ENCODE measurements around the gene MSRB1. TPM values are rescaled to one million over a fixed set of nuclear protein-coding genes. Genes with fewer than 3 reads are reported as not detected.

MSRB1 gene
- total RNA-seq, 1 experiment from 2014 or later: 38.7 TPM

GRCh38 chr16:1979271-1980029, 36.5 kb upstream of the MSRB1 start:
- DNase-seq (ENCODE audit: low read depth): no peak

- DNase-seq (ENCODE audit: low read depth): no peak
Measured at GRCh38 chr16:1978476-1979120, 35.6 kb upstream of the MSRB1 start.

GRCh38 chr16:1977875-1978268, 34.9 kb upstream of the MSRB1 start:
- DNase-seq (ENCODE audit: low read depth): no peak

- DNase-seq (ENCODE audit: low read depth): no peak
Measured at GRCh38 chr16:1976951-1977874, 34.2 kb upstream of the MSRB1 start.

- no peak for DNase-seq (ENCODE audit: low read depth)
Measured at GRCh38 chr16:1976216-1976520, 33.2 kb upstream of the MSRB1 start.

- no peak for DNase-seq (ENCODE audit: low read depth)
Measured at GRCh38 chr16:1975432-1976215, 32.6 kb upstream of the MSRB1 start.

GRCh38 chr16:1974157-1975070, 31.4 kb upstream of the MSRB1 start:
- no peak for DNase-seq (ENCODE audit: low read depth)

GRCh38 chr16:1973461-1974156, 30.6 kb upstream of the MSRB1 start:
- no peak for DNase-seq (ENCODE audit: low read depth)

- no peak for DNase-seq (ENCODE audit: low read depth)
Measured at GRCh38 chr16:1972490-1972877, 29.5 kb upstream of the MSRB1 start.

- peak; percentile 94 for DNase-seq (ENCODE audit: low read depth)
Measured at GRCh38 chr16:1971796-1972489, 28.9 kb upstream of the MSRB1 start, which contains the start of gene TBL3. TSS of gene TBL3 (plus strand) at chr16:1972053. CDS start at chr16:1972165, 112 bp downstream.

- no peak for DNase-seq (ENCODE audit: low read depth)
Measured at GRCh38 chr16:1968146-1968953, 25.4 kb upstream of the MSRB1 start.

- DNase-seq (ENCODE audit: low read depth): no peak
Measured at GRCh38 chr16:1966460-1966859, 23.5 kb upstream of the MSRB1 start, which contains the start of gene RNF151. TSS of gene RNF151 (plus strand) at chr16:1966856. CDS start at chr16:1966882, 26 bp downstream.

GRCh38 chr16:1965396-1966001, 22.5 kb upstream of the MSRB1 start:
- no peak for DNase-seq (ENCODE audit: low read depth)

- peak; percentile 96 for DNase-seq (ENCODE audit: low read depth)
Measured at GRCh38 chr16:1964506-1965395, 21.8 kb upstream of the MSRB1 start, which contains the start of gene RPS2. TSS of gene RPS2 (minus strand) at chr16:1964826. CDS start at chr16:1964625, 201 bp downstream.

- peak; percentile 44 for DNase-seq (ENCODE audit: low read depth)
Measured at GRCh38 chr16:1963806-1964505, 21.0 kb upstream of the MSRB1 start.
